K562 (cell line): Measurements from ENCODE around the gene SRRT. TPM values are rescaled to one million over a fixed set of nuclear protein-coding genes. Genes with fewer than 3 reads are reported as not detected.

Experiments used
- ATF2 ChIP-seq: sonication (generic); formaldehyde crosslinking; IDR thresholded peaks from 2 replicates; pipeline ENCODE4 v1.8.1; 2022; ENCODE audit warnings: missing genetic modification reagents
- CBX1 ChIP-seq: sonication (generic); IDR thresholded peaks from 2 replicates; pipeline ENCODE4 v1.6.1; 2016; ENCODE audit warnings: antibody characterized with exemption, low read depth, mild to moderate bottlenecking
- HINFP ChIP-seq: fragments of 450-650 bp; conservative IDR thresholded peaks from 2 replicates; pipeline ENCODE4 v1.6.1; 2016; ENCODE audit warnings: missing genetic modification characterization, low read depth, mild to moderate bottlenecking, control low read depth, missing compliant biosample characterization
- HIVEP1 ChIP-seq: fragments of 250-450 bp; sonication (Bioruptor Pico); IDR thresholded peaks from 2 replicates; pipeline ENCODE4 v1.4.0; 2020; ENCODE audit warnings: mild to moderate bottlenecking
- ID3 ChIP-seq, 2 experiments: fragments of 250-450 bp in 1 of 2; fragments of 450-650 bp in 1 of 2; sonication (Bioruptor Pico) in 1 of 2; IDR thresholded peaks; 2 replicates each; pipeline versions ENCODE4 v1.6.1 to v1.8.0; 2016 to 2021; ENCODE audit warnings: mild to moderate bottlenecking in 2 of 2, moderate library complexity in 2 of 2, missing compliant biosample characterization in 1 of 2, missing genetic modification characterization in 1 of 2
- JUNB ChIP-seq: fragments of 450-650 bp; formaldehyde crosslinking; conservative IDR thresholded peaks from 2 replicates; pipeline ENCODE4 v1.4.0; 2020; ENCODE audit warnings: mild to moderate bottlenecking
- JUND ChIP-seq, 2 experiments: IDR thresholded peaks; 2 replicates in 1 of 2; 3 replicates in 1 of 2; pipeline ENCODE4 v1.6.1; 2011; ENCODE audit warnings: borderline replicate concordance in 2 of 2, low read depth in 2 of 2, low read length in 2 of 2, improper control_type of control experiment in 1 of 2, missing biosample characterization in 1 of 2, missing genetic modification characterization in 1 of 2, missing genetic modification reagents in 1 of 2
- KLF1 ChIP-seq: fragments of 450-650 bp; IDR thresholded peaks from 2 replicates; pipeline ENCODE4 v1.6.1; 2016; ENCODE audit warnings: missing genetic modification characterization, missing compliant biosample characterization
- MYC ChIP-seq, 2 experiments: fragments of 250-450 bp in 1 of 2; sonication (Bioruptor Pico) in 1 of 2; IDR thresholded peaks; 2 replicates each; pipeline versions ENCODE4 v1.5.1 to v1.6.1; 2012 to 2021; ENCODE audit warnings: low read depth in 2 of 2, borderline replicate concordance in 1 of 2, improper control_type of control experiment in 1 of 2, low read length in 1 of 2, mild to moderate bottlenecking in 1 of 2, moderate library complexity in 1 of 2
- NCOA6 ChIP-seq: fragments of 450-650 bp; IDR thresholded peaks from 2 replicates; pipeline ENCODE4 v1.6.1; 2017; ENCODE audit warnings: mild to moderate bottlenecking
- NFYB ChIP-seq: IDR thresholded peaks from 2 replicates; pipeline ENCODE4 v1.6.1; 2011; ENCODE audit warnings: mild to moderate bottlenecking, moderate library complexity; ENCODE audit not compliant: insufficient read length; ENCODE audit errors: extremely low read depth
- PHB ChIP-seq: fragments of 250-450 bp; sonication (Bioruptor Pico); IDR thresholded peaks from 2 replicates; pipeline ENCODE4 v1.5.0; 2021
- PML ChIP-seq: IDR thresholded peaks from 2 replicates; pipeline ENCODE4 v1.6.1; 2012; ENCODE audit warnings: low read length, inconsistent platforms
- PREB ChIP-seq: sonication (generic); formaldehyde crosslinking; IDR thresholded peaks from 2 replicates; pipeline ENCODE4 v1.8.1; 2023; ENCODE audit warnings: mild to moderate bottlenecking, missing genetic modification reagents
- SAFB2 ChIP-seq: fragments of 200-400 bp; formaldehyde crosslinking; IDR thresholded peaks from 2 replicates; pipeline ENCODE4 v1.6.1; 2018; ENCODE audit warnings: borderline replicate concordance, low read length, low read depth, moderate library complexity; ENCODE audit not compliant: severe bottlenecking
- SRSF9 ChIP-seq: fragments of 200-400 bp; formaldehyde crosslinking; IDR thresholded peaks from 2 replicates; pipeline ENCODE4 v1.6.1; 2017; ENCODE audit warnings: low read depth, low read length, borderline replicate concordance
- THAP7 ChIP-seq: fragments of 250-450 bp; sonication (Bioruptor Pico); IDR thresholded peaks from 2 replicates; pipeline ENCODE4 v1.5.0; 2021
- ZNF586 ChIP-seq: fragments of 450-650 bp; formaldehyde crosslinking; conservative IDR thresholded peaks from 2 replicates; pipeline ENCODE4 v1.4.0; 2020; ENCODE audit warnings: mild to moderate bottlenecking, moderate library complexity
- polyA plus RNA-seq, 8 experiments: library from polyadenylated mRNA; depleted of rRNA in 4 of 8; stranded (reverse) in 5 of 8; unstranded in 3 of 8; fragments of >200 nt; fragmentation: Nextera tagmentation in 2 of 8; fragmentation: Illumina TruSeq in 1 of 8; extraction: Ambion mirVana in 2 of 8; extraction: Trizol in 1 of 8; gene quantifications; 2 replicates each; pipeline versions ENCODE4 v1.2.1 to v1.2.3, GENCODE V29; 2011 to 2014; ENCODE audit warnings: inconsistent platforms in 1 of 8, missing spikeins in 1 of 8
- total RNA-seq, 7 experiments: library from RNA; depleted of rRNA in 6 of 7; stranded (reverse); fragments of >200 nt in 6 of 7; fragmentation: Illumina TruSeq in 2 of 7; extraction: Trizol in 2 of 7; gene quantifications; 2 replicates each; pipeline versions ENCODE4 v1.2.1 to v1.2.3, GENCODE V29; 2011 to 2021; ENCODE audit warnings: low replicate concordance in 1 of 7

The SRRT gene
- total and polyA plus RNA-seq, 9 of the 15 experiments (the other 6 are each of a cell fraction or from before 2014, with no cell fraction given): 10.3 to 263 (median 84.4) TPM

GRCh38 chr7:100887516-100888290 is 12.8 kb downstream of the SRRT start (continued):
- TF ChIP-seq HINFP (tag): no peak
- no peak for TF ChIP-seq ZNF586 (CRISPR knock-in tag)
- TF ChIP-seq PREB (CRISPR knock-in tag): 0 out of 2 replicates have a peak, but pooled peaks have one; percentile 20
- peak; percentile 82 for TF ChIP-seq MYC (IDR thresholded peaks at IDR 0.05; ENCODE audit: low read depth, low read length)
- no peak for TF ChIP-seq MYC (CRISPR knock-in tag; IDR thresholded peaks at IDR 0.05; ENCODE audit: borderline replicate concordance, low read depth)
- TF ChIP-seq JUND (IDR thresholded peaks at IDR 0.05; ENCODE audit: borderline replicate concordance, low read depth, low read length): no peak
- peak; percentile 26; the same call in 1 of the 3 replicates for TF ChIP-seq JUND (tag; IDR thresholded peaks at IDR 0.05; ENCODE audit: borderline replicate concordance, low read depth, low read length)
- TF ChIP-seq CBX1: no peak; the same call in 1 of the 2 replicates
- TF ChIP-seq HIVEP1 (CRISPR knock-in tag): no peak
- TF ChIP-seq NCOA6: no peak
- no peak for TF ChIP-seq PHB (CRISPR knock-in tag)
- no peak for TF ChIP-seq SAFB2
- TF ChIP-seq ATF2 (CRISPR knock-in tag): no peak
- TF ChIP-seq NFYB: no peak
- no peak for TF ChIP-seq ID3 (CRISPR knock-in tag; IDR thresholded peaks at IDR 0.05)
- no peak for TF ChIP-seq ID3 (tag; IDR thresholded peaks at IDR 0.05)
- peak; percentile 28; the same call in 1 of the 2 replicates for TF ChIP-seq PML
- no peak for TF ChIP-seq JUNB (CRISPR knock-in tag)
- no peak for TF ChIP-seq SRSF9
- TF ChIP-seq THAP7 (CRISPR knock-in tag): no peak
- peak; percentile 29; the same call in 1 of the 2 replicates for TF ChIP-seq KLF1 (tag)
